H1 (cell line): ENCODE data around the gene KLHL29. TPM values are rescaled to one million over a fixed set of nuclear protein-coding genes. Genes with fewer than 3 reads are reported as not detected.

Experiments
- CTCF ChIA-PET: fragments of 300-600 bp; sonication (Branson Sonifier 250); formaldehyde crosslinking; loops from one replicate; lab custom pipeline; 2021; ENCODE audit not compliant: partially characterized antibody; lab: Charles Lee
- POLR2A ChIA-PET: fragments of 300-600 bp; sonication (Branson Sonifier 250); formaldehyde crosslinking; loops from one replicate; lab custom pipeline; 2021; ENCODE audit warnings: inconsistent platforms; ENCODE audit not compliant: partially characterized antibody; lab: Charles Lee
- DNase-seq, 2 experiments: peaks; one replicate each; pipeline versions ENCODE4 v3.0.0 to v3.0.0-alpha.2; 2010 to 2022; ENCODE audit warnings: low spot score in 2 of 2, low read depth in 1 of 2, mixed read lengths in 1 of 2
- FAIRE-seq: peaks from 2 replicates; lab custom pipeline; 2011; peaks lifted over from hg19 to GRCh38; lab: Jason Lieb, UNC
- H2AFZ ChIP-seq: 2 replicates; pipeline ENCODE4 v1.8.1; 2012; ENCODE audit warnings: low read length, inconsistent platforms
- H2AK5ac ChIP-seq: 2 replicates; pipeline ENCODE4 v1.6.1; 2013; ENCODE audit warnings: low read depth, low read length
- H2BK120ac ChIP-seq: replicated peaks from 2 replicates; pipeline ENCODE3; 2013; ENCODE audit warnings: low read depth, low read length, inconsistent platforms
- H2BK12ac ChIP-seq: 2 replicates; pipeline ENCODE4 v1.6.1; 2013; ENCODE audit warnings: low read depth, low read length
- H2BK15ac ChIP-seq: 2 replicates; pipeline ENCODE4 v1.6.1; 2013; ENCODE audit warnings: low read length
- H2BK20ac ChIP-seq: 2 replicates; pipeline ENCODE4 v1.6.1; 2013; ENCODE audit warnings: low read length
- H2BK5ac ChIP-seq: 2 replicates; pipeline ENCODE4 v1.6.1; 2013; ENCODE audit warnings: low read depth, low read length
- H3K14ac ChIP-seq: 2 replicates; pipeline ENCODE4 v1.6.1; 2013; ENCODE audit warnings: inconsistent platforms; ENCODE audit not compliant: insufficient read length
- H3K18ac ChIP-seq: 2 replicates; pipeline ENCODE4 v1.6.1; 2013; ENCODE audit warnings: low read length; ENCODE audit errors: extremely low read depth
- H3K23ac ChIP-seq: 2 replicates; pipeline ENCODE4 v1.6.1; 2013; ENCODE audit warnings: inconsistent platforms; ENCODE audit not compliant: insufficient read length
- H3K23me2 ChIP-seq: 2 replicates; pipeline ENCODE4 v1.6.1; 2013; ENCODE audit warnings: low read depth, low read length
- H3K27ac ChIP-seq: 2 replicates; pipeline ENCODE4 v1.6.1; 2011; ENCODE audit warnings: low read depth, low read length, inconsistent platforms
- H3K27me3 ChIP-seq, 4 experiments: replicated peaks in 1 of 4; 1 replicate in 1 of 4; 2 replicates in 3 of 4; pipeline versions ENCODE4 v1.6.1 to v1.8.1; 2011 to 2013; ENCODE audit warnings: low read length in 3 of 4, mild to moderate bottlenecking in 3 of 4, inconsistent platforms in 2 of 4, mixed read lengths in 2 of 4, moderate library complexity in 1 of 4; ENCODE audit not compliant: control insufficient read depth in 3 of 4, insufficient read depth in 3 of 4; ENCODE audit errors: extremely low read depth in 1 of 4
- H3K36me3 ChIP-seq, 4 experiments: 2 replicates each; pipeline versions ENCODE4 v1.6.1 to v1.8.1; 2011 to 2013; ENCODE audit warnings: mild to moderate bottlenecking in 4 of 4, low read length in 3 of 4, moderate library complexity in 2 of 4, control low read depth in 1 of 4, inconsistent platforms in 1 of 4; ENCODE audit not compliant: insufficient read depth in 4 of 4, control insufficient read depth in 2 of 4
- H3K4ac ChIP-seq: replicated peaks from 2 replicates; pipeline ENCODE3; 2013; ENCODE audit warnings: low read length, low read depth, mixed read lengths, inconsistent platforms; ENCODE audit not compliant: insufficient read length
- H3K4me1 ChIP-seq, 4 experiments: replicated peaks in 1 of 4; 1 replicate in 1 of 4; 2 replicates in 3 of 4; pipeline versions ENCODE4 v1.6.1 to v1.8.1; 2011 to 2013; ENCODE audit warnings: low read length in 3 of 4, inconsistent platforms in 2 of 4, mixed read lengths in 1 of 4; ENCODE audit not compliant: insufficient read depth in 4 of 4, control insufficient read depth in 3 of 4
- H3K4me2 ChIP-seq, 2 experiments: 2 replicates each; pipeline versions ENCODE4 v1.6.1 to v1.8.1; 2011 to 2013; ENCODE audit warnings: low read depth in 2 of 2, low read length in 2 of 2, control low read depth in 1 of 2, inconsistent platforms in 1 of 2, mild to moderate bottlenecking in 1 of 2; ENCODE audit not compliant: insufficient read depth in 1 of 2
- H3K4me3 ChIP-seq, 4 experiments: fragments of 200-600, 300-600 bp in 1 of 4; sonication (generic), shearing (Covaris generic), sonication (Bioruptor Twin) in 1 of 4; 2 replicates each; pipeline versions ENCODE4 v1.5.1 to v1.8.1; 2011 to 2016; ENCODE audit warnings: low read length in 4 of 4, low read depth in 3 of 4, control low read depth in 2 of 4, inconsistent platforms in 2 of 4, mild to moderate bottlenecking in 2 of 4, mixed read lengths in 1 of 4, moderate library complexity in 1 of 4; ENCODE audit not compliant: insufficient read depth in 2 of 4; ENCODE audit errors: extremely low read depth in 1 of 4
- H3K56ac ChIP-seq: replicated peaks from 2 replicates; pipeline ENCODE3; 2013; ENCODE audit warnings: low read depth, mild to moderate bottlenecking, mixed read lengths, low read length, inconsistent platforms; ENCODE audit not compliant: insufficient read length
- H3K79me1 ChIP-seq: 2 replicates; pipeline ENCODE4 v1.6.1; 2013; ENCODE audit warnings: low read depth, low read length, control low read depth
- H3K79me2 ChIP-seq, 2 experiments: 2 replicates each; pipeline versions ENCODE4 v1.6.1 to v1.8.1; 2012 to 2013; ENCODE audit warnings: low read length in 2 of 2, mild to moderate bottlenecking in 2 of 2, inconsistent platforms in 1 of 2; ENCODE audit not compliant: insufficient read depth in 2 of 2, control insufficient read depth in 1 of 2
- H3K9ac ChIP-seq, 4 experiments: replicated peaks in 1 of 4; 1 replicate in 1 of 4; 2 replicates in 3 of 4; pipeline versions ENCODE4 v1.6.1 to v1.8.1; 2011 to 2013; ENCODE audit warnings: low read depth in 3 of 4, low read length in 3 of 4, control low read depth in 2 of 4, mild to moderate bottlenecking in 2 of 4, moderate library complexity in 2 of 4, inconsistent platforms in 1 of 4; ENCODE audit errors: extremely low read depth in 1 of 4
- H3K9me3 ChIP-seq, 2 experiments: 2 replicates each; pipeline versions ENCODE4 v1.6.1 to v1.8.1; 2012 to 2013; ENCODE audit warnings: mild to moderate bottlenecking in 2 of 2, moderate library complexity in 2 of 2, control low read depth in 1 of 2, inconsistent platforms in 1 of 2, low read depth in 1 of 2, low read length in 1 of 2, mixed read lengths in 1 of 2; ENCODE audit not compliant: insufficient read depth in 2 of 2
- H4K20me1 ChIP-seq, 2 experiments: replicated peaks in 1 of 2; 2 replicates each; pipeline versions ENCODE3 to v1.8.1; 2011 to 2013; ENCODE audit warnings: inconsistent platforms in 2 of 2, low read length in 2 of 2, mild to moderate bottlenecking in 1 of 2; ENCODE audit not compliant: insufficient read depth in 2 of 2, control insufficient read depth in 1 of 2
- H4K5ac ChIP-seq: 2 replicates; pipeline ENCODE4 v1.6.1; 2013; ENCODE audit warnings: low read length, low read depth, mixed read lengths, inconsistent platforms; ENCODE audit not compliant: insufficient read length
- H4K8ac ChIP-seq: 2 replicates; pipeline ENCODE4 v1.8.0; 2013; ENCODE audit warnings: mild to moderate bottlenecking, moderate library complexity, low read length, inconsistent platforms; ENCODE audit not compliant: insufficient read depth; ENCODE audit errors: extremely low read depth
- H4K91ac ChIP-seq: replicated peaks from 2 replicates; pipeline ENCODE3; 2013; ENCODE audit warnings: low read length, mixed read lengths, inconsistent platforms; ENCODE audit not compliant: insufficient read length
- ASH2L ChIP-seq: fragments of 200-600, 300-600 bp; sonication (generic); IDR thresholded peaks from one replicate; pipeline ENCODE4 v1.7.1; 2017; ENCODE audit warnings: low read length
- CBX8 ChIP-seq: fragments of 300-800, 300-1000 bp; sonication (generic); IDR thresholded peaks from 2 replicates; pipeline ENCODE4 v1.7.1; 2016; ENCODE audit warnings: low read depth, low read length, borderline replicate concordance
- HDAC2 ChIP-seq, 2 experiments: fragments of 300-600 bp in 1 of 2; sonication (generic) in 1 of 2; IDR thresholded peaks; 2 replicates each; pipeline ENCODE4 v1.6.1; 2011 to 2012; ENCODE audit warnings: low read depth in 2 of 2, low read length in 2 of 2, mild to moderate bottlenecking in 2 of 2, moderate library complexity in 2 of 2, borderline replicate concordance in 1 of 2, inconsistent platforms in 1 of 2
- HDAC6 ChIP-seq: IDR thresholded peaks from one replicate; pipeline ENCODE4 v1.7.1; 2012; ENCODE audit warnings: low read depth, mild to moderate bottlenecking, inconsistent platforms, low read length, moderate library complexity
- RAD21 ChIP-seq, 2 experiments: IDR thresholded peaks in 1 of 2; conservative IDR thresholded peaks in 1 of 2; 2 replicates each; pipeline ENCODE4 v1.6.1; 2011; ENCODE audit warnings: low read depth in 2 of 2, low read length in 2 of 2, improper control_type of control experiment in 1 of 2, inconsistent platforms in 1 of 2, mild to moderate bottlenecking in 1 of 2, moderate library complexity in 1 of 2
- RBBP5 ChIP-seq: IDR thresholded peaks from 2 replicates; pipeline ENCODE4 v1.7.1; 2012; ENCODE audit warnings: low read depth, mild to moderate bottlenecking, inconsistent platforms, low read length, moderate library complexity, borderline replicate concordance
- SIN3A ChIP-seq, 2 experiments: IDR thresholded peaks in 1 of 2; conservative IDR thresholded peaks in 1 of 2; 2 replicates each; pipeline ENCODE4 v1.6.1; 2011 to 2012; ENCODE audit warnings: low read length in 2 of 2, improper control_type of control experiment in 1 of 2, low read depth in 1 of 2, mild to moderate bottlenecking in 1 of 2
- TAF7 ChIP-seq: optimal IDR thresholded peaks from 2 replicates; pipeline ENCODE3; 2011; ENCODE audit warnings: low read depth, mild to moderate bottlenecking, inconsistent platforms, low read length, moderate library complexity, borderline replicate concordance
- YY1 ChIP-seq: IDR thresholded peaks from 2 replicates; pipeline ENCODE4 v1.6.1; 2011; ENCODE audit warnings: low read depth, mild to moderate bottlenecking, low read length
- whole genome bisulfite sequencing, 2 experiments: shearing (Covaris generic) in 1 of 2; methylation state at CpG; one replicate each; pipeline versions ENCODE4 v1.1.6 to v1.1.7; 2013 to 2015; ENCODE audit warnings: low lambda C conversion rate in 2 of 2, mixed read lengths in 2 of 2, inconsistent platforms in 1 of 2, low coverage in 1 of 2, missing lambda C conversion rate in 1 of 2; ENCODE audit not compliant: insufficient replicate concordance in 2 of 2, insufficient coverage in 1 of 2, insufficient read length in 1 of 2; ENCODE audit errors: extremely low coverage in 1 of 2, missing lambda C conversion rate in 1 of 2; 5-methylcytosine and 5-hydroxymethylcytosine counted together
- polyA plus RNA-seq, 7 experiments: library from polyadenylated mRNA; depleted of rRNA in 3 of 7; stranded (reverse) in 5 of 7; unstranded in 2 of 7; fragments of >200 nt in 5 of 7; fragments of 200-250 nt in 2 of 7; gene quantifications; 1 replicate in 5 of 7; 2 replicates in 1 of 7; 4 replicates in 1 of 7; pipeline versions ENCODE4 v1.2.1 to v1.2.3, GENCODE V29; 2011 to 2013; ENCODE audit warnings: missing spikeins in 2 of 7, mixed read lengths in 2 of 7
- total RNA-seq: library from RNA; stranded (reverse); fragmentation: NEBNext Ultra II Directional; extraction: Animal tissue kit (Norgen Biotek cat#: 25700); gene quantifications from 2 replicates; pipeline ENCODE4 v1.2.1, GENCODE V29; 2021
- TF ChIP-seq, protein P1 (sequence below): IDR thresholded peaks from 2 replicates; pipeline ENCODE4 v1.6.1; 2011; ENCODE audit warnings: low read length, improper control_type of control experiment

Gene KLHL29
- total and polyA plus RNA-seq, 2 of the 8 experiments (the other 6 are each of a cell fraction or from before 2014, with no cell fraction given) = 1.1 to 4.7 TPM

GRCh38 chr2:23516520-23517256 lies 131.7 kb downstream of the KLHL29 start:
- Histone ChIP-seq H2BK12ac (no peak overlapping the region), H3K27ac (no peak overlapping the region), H3K4me3 (no peak overlapping the region), H4K8ac (no peak overlapping the region), H3K4me2 (no peak overlapping the region), H3K56ac (no peak overlapping the region), H2AK5ac (no peak overlapping the region), H3K79me2 (no peaks in the 10 kb centered on the region), H2AFZ (no peak overlapping the region), H3K79me1 (no peaks in the 10 kb centered on the region), H3K27me3 (no peaks in the 10 kb centered on the region; a peak in 1 of 7 replicates), H2BK15ac (no peak overlapping the region), H3K9ac (no peak overlapping the region), H4K5ac (no peak overlapping the region), H4K20me1 (no peaks in the 10 kb centered on the region), H3K4ac (no peak overlapping the region), H2BK120ac (no peak overlapping the region), H2BK20ac (no peak overlapping the region), H4K91ac (no peak overlapping the region), H3K23ac (no peak overlapping the region), H3K36me3 (no peaks in the 10 kb centered on the region), H2BK5ac (no peak overlapping the region), H3K14ac (no peak overlapping the region), H3K9me3 (no peaks in the 10 kb centered on the region), H3K23me2 (peaks cover 2% of the 10 kb centered on the region; the same call in 1 of the 2 replicates), H3K18ac (no peak overlapping the region), H3K4me1 (peaks cover 2 to 8% (median 4%) of the 10 kb centered on the region in 4 experiments; a peak in 4 of 7 replicates)
- ChIA-PET CTCF (interaction anchor here (1.0 to 1.5 kb wide), 5 partner anchors 9 to 166 kb away, joined by 3 to 6 read pairs (median 4); no protein-coding TSS in a partner anchor), POLR2A (no interaction called here)
- 94% methylated on average over 19 of the region's 19 CpGs; no CpG with 5 or more reads in 1 of the 2 experiments for WGBS, 2 experiments
- FAIRE-seq (no peak), DNase-seq (no peak)
- TF ChIP-seq HDAC2 (IDR thresholded peaks at IDR 0.05; ENCODE audit: borderline replicate concordance in 1 of 2, low read depth in 2 of 2, low read length in 2 of 2) = no peak
- TF ChIP-seq ASH2L = no peak
- TF ChIP-seq SIN3A (conservative IDR thresholded peaks at IDR 0.05 in 1 of 2, IDR thresholded peaks at IDR 0.05 in 1 of 2; ENCODE audit: low read depth in 1 of 2, low read length in 2 of 2) = no peak
- no peak for TF ChIP-seq TAF7
- TF ChIP-seq YY1 = no peak
- no peak for TF ChIP-seq RAD21 (IDR thresholded peaks at IDR 0.05 in 1 of 2, conservative IDR thresholded peaks at IDR 0.05 in 1 of 2; ENCODE audit: low read depth in 2 of 2, low read length in 2 of 2)
- no peak for TF ChIP-seq RBBP5
- TF ChIP-seq HDAC6 = no peak
- no peak for TF ChIP-seq CBX8
- TF ChIP-seq, protein P1, sequence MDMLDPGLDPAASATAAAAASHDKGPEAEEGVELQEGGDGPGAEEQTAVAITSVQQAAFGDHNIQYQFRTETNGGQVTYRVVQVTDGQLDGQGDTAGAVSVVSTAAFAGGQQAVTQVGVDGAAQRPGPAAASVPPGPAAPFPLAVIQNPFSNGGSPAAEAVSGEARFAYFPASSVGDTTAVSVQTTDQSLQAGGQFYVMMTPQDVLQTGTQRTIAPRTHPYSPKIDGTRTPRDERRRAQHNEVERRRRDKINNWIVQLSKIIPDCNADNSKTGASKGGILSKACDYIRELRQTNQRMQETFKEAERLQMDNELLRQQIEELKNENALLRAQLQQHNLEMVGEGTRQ = no peak
